Putamen (tissue), 1 donor: ENCODE results near the gene ARSK.

ENCODE experiments used
- DNase-seq: peaks from one replicate; pipeline ENCODE4 v3.0.0-alpha.2; 2016; ENCODE audit warnings: low spot score

The ARSK gene

DNA sequence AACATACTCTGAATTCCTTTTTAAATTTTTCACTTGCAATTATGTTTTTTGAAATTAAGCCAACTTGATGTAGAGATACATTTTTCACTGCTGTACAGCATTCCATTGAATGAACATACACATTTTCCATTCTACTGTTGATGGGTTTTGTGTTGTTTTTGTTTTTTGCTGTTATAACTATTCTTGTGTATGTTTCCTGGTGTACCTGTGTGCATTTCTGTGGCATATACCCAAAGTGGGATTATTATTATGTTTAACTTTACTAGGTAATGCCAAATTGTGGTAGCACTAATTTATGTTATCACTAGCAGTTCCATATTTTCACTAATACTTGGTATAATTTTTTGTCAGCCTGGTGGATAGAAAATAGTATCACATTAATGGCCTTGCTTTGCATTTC is 94.4 kb downstream of the ARSK start:
- no peak for DNase-seq

DNA sequence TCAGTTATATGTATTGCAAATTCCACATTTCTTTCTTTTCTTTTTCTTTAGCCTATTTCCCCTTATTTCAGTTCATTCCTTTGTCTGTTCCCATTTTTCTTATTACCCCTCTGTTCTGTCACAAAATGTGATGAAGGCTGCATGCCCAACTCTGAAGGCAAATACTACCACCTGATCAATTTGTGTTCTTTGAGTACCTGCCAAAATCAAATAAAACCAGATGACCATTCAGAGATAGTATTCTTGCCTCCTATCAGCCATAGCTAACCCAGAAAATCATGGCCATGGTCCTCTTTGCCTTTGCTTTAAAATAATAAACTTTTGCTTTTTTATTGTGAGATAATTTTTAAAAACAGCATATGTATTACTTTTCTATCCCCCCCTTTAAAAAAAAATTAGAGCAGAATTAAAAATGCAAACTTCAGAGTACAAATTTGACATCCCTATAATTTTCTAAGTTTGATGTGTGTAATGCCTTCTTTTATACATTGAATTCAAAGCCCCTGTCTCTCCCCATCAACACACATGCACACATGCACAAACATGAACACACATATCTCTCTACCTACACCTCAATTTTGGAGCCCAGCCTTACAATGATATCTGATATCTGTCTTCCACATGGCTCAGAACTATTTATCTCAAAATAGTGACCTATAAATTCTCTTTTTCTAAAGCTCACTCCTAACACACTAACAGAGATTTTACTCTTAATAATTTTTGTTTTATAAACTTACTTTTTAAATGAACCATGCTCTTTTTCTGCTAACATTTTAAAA is 95.1 kb downstream of the ARSK start:
- DNase-seq, result no peak

DNA sequence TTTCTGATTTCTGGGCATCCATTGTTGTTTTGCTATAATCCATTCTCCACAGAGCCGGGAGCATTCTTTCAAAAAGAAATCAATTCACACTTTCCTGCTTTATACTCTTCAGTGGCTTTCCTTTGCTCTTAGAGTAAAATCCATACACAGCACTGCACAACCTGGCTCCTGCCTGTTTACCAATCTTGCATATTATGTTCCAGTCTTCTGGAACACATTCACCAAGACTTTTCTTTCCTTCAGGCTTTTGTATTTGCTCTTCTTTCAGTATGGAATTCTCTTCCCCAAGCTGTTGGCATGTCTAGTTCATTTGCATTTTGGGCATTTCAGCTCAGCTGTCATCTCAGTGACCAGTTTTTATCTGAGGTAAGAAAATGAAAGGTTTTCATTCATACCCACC is 97.9 kb downstream of the ARSK start:
- no peak for DNase-seq

DNA sequence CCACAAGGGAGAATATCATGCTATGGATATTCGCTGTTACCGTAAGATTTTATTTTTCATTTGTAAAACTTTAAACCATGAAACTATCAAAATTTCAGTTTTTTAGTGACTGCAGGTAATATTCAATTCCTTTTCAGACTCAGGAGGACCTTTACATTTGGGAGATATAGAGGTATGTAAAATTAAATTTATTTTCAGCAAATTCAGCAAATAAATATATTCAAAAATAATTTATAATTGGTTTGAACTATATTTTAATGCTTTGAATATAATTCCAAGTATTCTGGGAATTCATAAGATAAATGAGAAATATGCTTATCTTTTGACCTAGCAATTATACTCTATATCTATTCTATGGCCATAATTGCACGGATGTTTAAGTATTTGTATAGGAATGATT is 99.3 kb downstream of the ARSK start:
- DNase-seq, result no peak
